ENCODE measurements around the gene TBC1D30.

- TF ChIP-seq CTCF (IDR thresholded peaks at IDR 0.05; ENCODE audit: low read depth, low read length, poor library complexity, severe bottlenecking) (no peak), EZH2phosphoT487 (IDR thresholded peaks at IDR 0.05; ENCODE audit: borderline replicate concordance, low read length) (no peak)
Observed at GRCh38 chr12:64824130-64824499, 332 bp upstream of the TBC1D30 start.

Data from DOHH2 (cell line).